Measurements from ENCODE around the gene XCL1.

Gene XCL1

DNA sequence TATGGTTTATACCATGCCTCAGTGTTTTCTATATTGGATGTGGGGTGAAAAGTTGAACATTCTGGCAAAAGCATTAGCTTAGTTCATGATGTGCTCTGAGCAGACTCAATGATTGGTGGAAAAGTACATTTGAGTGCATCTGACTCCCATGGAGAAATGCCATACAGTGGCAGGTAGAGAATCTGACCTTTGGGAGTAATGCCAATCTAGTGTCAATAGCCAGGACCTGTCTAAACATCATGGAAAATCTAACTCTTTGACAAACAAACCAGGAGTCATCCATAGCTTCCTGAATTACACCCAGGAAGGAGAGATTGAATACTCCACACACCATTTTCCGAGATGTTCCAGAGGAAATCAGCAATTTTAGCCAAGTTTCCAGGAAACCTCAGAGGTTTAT lies 51.0 kb downstream of the XCL1 start:
- ChIA-PET POLR2A (no interaction called here), CTCF (interaction anchor here (1.0 kb wide), 1 partner anchor 18 kb away, joined by 3 read pairs; no protein-coding TSS in a partner anchor)
- TF ChIP-seq ARNT (IDR thresholded peaks at IDR 0.05) = no peak
- no peak for TF ChIP-seq L3MBTL2 (conservative IDR thresholded peaks at IDR 0.05)
- TF ChIP-seq FOXK2 (IDR thresholded peaks at IDR 0.05) = no peak
- no peak for DNase-seq (ENCODE audit: extremely low spot score)

DNA sequence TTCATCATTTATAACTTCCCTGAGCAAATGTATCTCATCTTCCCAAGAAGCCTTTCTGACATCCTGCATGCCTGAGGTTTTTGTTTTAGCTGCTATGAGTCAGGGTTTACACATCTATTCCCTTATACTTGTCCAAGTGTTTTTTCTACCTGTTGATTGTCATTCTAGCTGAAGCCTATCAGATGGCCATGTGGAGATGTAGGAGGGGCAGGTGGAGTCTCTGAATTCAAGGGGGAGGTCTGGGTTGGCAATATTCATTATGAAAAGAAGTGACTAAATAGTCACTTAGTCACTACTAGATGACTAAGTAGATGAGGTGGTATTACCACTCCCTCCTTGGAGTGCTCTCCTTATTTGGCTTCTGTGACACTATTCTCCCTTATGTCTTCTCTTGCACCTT lies 52.4 kb downstream of the XCL1 start:
- CTCF ChIA-PET = no interaction called here

GRCh38 chr1:168629466-168629865 lies 53.1 kb downstream of the XCL1 start:
- no peak for DNase-seq (ENCODE audit: extremely low spot score)

More for the DNA sequence above, 52.4 kb downstream of the XCL1 start:
- POLR2A ChIA-PET = no interaction called here
- no peak for DNase-seq (ENCODE audit: extremely low spot score)
- no peak for TF ChIP-seq FOXK2 (IDR thresholded peaks at IDR 0.05)
- TF ChIP-seq SP1 (IDR thresholded peaks at IDR 0.05) = no peak
- TF ChIP-seq ZNF384 (IDR thresholded peaks at IDR 0.05) = no peak
- TF ChIP-seq TARDBP (IDR thresholded peaks at IDR 0.05) = no peak
- no peak for TF ChIP-seq ARNT (IDR thresholded peaks at IDR 0.05)
- no peak for TF ChIP-seq BHLHE40 (IDR thresholded peaks at IDR 0.05; ENCODE audit: borderline replicate concordance)
- TF ChIP-seq PKNOX1 (IDR thresholded peaks at IDR 0.05) = no peak
- TF ChIP-seq FOXA1 (IDR thresholded peaks at IDR 0.05) = no peak
- no peak for TF ChIP-seq L3MBTL2 (conservative IDR thresholded peaks at IDR 0.05)
- TF ChIP-seq ELF4 (IDR thresholded peaks at IDR 0.05) = no peak
- no peak for TF ChIP-seq HDGF (IDR thresholded peaks at IDR 0.05; ENCODE audit: borderline replicate concordance)
- TF ChIP-seq FOXM1 (IDR thresholded peaks at IDR 0.05; ENCODE audit: borderline replicate concordance) = no peak
- TF ChIP-seq LEF1 (IDR thresholded peaks at IDR 0.05; ENCODE audit: borderline replicate concordance) = no peak
- no peak for TF ChIP-seq SUZ12 (IDR thresholded peaks at IDR 0.05)
- TF ChIP-seq CTBP1 (IDR thresholded peaks at IDR 0.05; ENCODE audit: borderline replicate concordance) = no peak
- TF ChIP-seq NFRKB (IDR thresholded peaks at IDR 0.05) = no peak

More at GRCh38 chr1:168629466-168629865, 53.1 kb downstream of the XCL1 start:
- ChIA-PET POLR2A (no interaction called here), CTCF (no interaction called here)
- TF ChIP-seq L3MBTL2 (conservative IDR thresholded peaks at IDR 0.05) = no peak

Data from HEK293T (cell line).